Activated T-cell treated with anti-CD3 and anti-CD28 coated beads, Interleukin-2, amount 50 U/mL, for 72 hours (primary cell): ENCODE measurements around the gene CLBA1. TPM values are rescaled to one million over a fixed set of nuclear protein-coding genes. Genes with fewer than 3 reads are reported as not detected.
"Not testable (repeated sequence)": the region's sequence is repeated elsewhere in the genome, so short reads cannot be mapped to it uniquely, and the experiment has no call there.

ENCODE experiments used
- ATAC-seq, 2 donors: fragments of 150-1000 bp; cut with Tn5 transposase; replicated peaks in 1 of 2; 2 replicates each; pipeline ENCODE4 v1.10.0; 2021; ENCODE audit warnings: moderate library complexity in 2 of 2, mild to moderate bottlenecking in 1 of 2
- DNase-seq, 2 donors: peaks; one replicate each; pipeline ENCODE4 v3.0.0; 2021 to 2022; ENCODE audit warnings: mixed read lengths in 1 of 2
- H3K27ac Mint-ChIP-seq: one replicate; pipeline ENCODE4 v1.8.0; 2022; ENCODE audit warnings: mild to moderate bottlenecking, moderate library complexity, mixed read lengths
- H3K27me3 Mint-ChIP-seq: one replicate; pipeline ENCODE4 v1.8.0; 2022; ENCODE audit warnings: low read depth, mixed read lengths
- H3K36me3 Mint-ChIP-seq, 2 donors: one replicate each; pipeline ENCODE4 v1.8.0; 2022; ENCODE audit warnings: mixed read lengths in 2 of 2, mild to moderate bottlenecking in 1 of 2; ENCODE audit not compliant: insufficient read depth in 2 of 2
- H3K4me1 Mint-ChIP-seq: one replicate; pipeline ENCODE4 v1.8.0; 2022; ENCODE audit warnings: low read depth, mixed read lengths
- H3K4me3 Mint-ChIP-seq, 2 donors: one replicate each; pipeline ENCODE4 v1.8.0; 2022; ENCODE audit warnings: mild to moderate bottlenecking in 2 of 2, mixed read lengths in 2 of 2, moderate library complexity in 2 of 2
- H3K9me3 Mint-ChIP-seq, 2 donors: one replicate each; pipeline ENCODE4 v1.8.0; 2022; ENCODE audit warnings: mixed read lengths in 2 of 2
- total RNA-seq, 2 donors: library from RNA; stranded (reverse); gene quantifications; one replicate each; pipeline ENCODE4 v1.2.3, GENCODE V29; 2022

The CLBA1 gene
- total RNA-seq, 2 donors from 2014 or later, result 0.79 to 0.93 TPM

DNA sequence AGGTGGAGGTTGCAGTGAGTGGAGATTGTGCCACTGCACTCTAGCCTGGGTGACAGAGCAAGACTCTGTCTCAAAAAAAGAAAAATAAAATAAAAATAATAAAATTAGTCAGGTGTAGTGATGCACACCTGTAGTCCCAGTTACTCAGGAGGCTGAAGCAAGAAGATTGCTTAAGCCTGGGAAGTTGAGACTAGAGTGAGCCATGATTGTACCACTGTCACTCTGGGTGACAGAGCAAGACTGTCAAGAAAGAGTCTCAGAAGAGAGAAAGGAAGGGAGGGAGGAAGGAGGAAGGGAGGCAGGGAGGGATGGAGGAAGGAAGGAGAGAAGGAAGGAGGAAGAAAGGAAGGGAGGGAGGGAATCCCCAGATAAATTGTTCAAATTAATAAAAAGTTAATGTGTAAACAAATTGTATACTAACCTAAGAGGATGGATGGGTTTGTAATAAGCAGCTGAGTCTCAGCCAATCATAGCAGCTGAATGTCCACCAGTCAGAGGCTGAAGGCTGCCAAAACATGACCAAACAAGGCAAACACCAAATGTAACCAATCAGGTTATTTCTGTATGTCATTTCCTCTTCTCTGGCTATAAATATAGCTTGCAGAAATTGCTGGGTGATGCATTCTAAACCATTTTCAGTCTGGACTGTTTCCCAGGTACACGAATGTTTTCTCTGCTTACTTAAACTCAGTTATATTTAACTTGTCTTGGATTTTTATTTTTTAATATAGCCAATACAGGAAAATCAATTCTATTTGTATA is 41.4 kb downstream of the CLBA1 start:
- Mint-ChIP-seq H3K4me1 (peaks cover 48% of the 10 kb centered on the region), H3K27ac (peak overlapping the region; percentile 70), H3K9me3 (peaks cover 0 to 3% of the 10 kb centered on the region in 2 donors), H3K4me3 (peak overlapping the region; percentile 53 to 78), H3K36me3 (peaks cover 3 to 4% of the 10 kb centered on the region in 2 donors), H3K27me3 (no peaks in the 10 kb centered on the region)
- DNase-seq (no peak), ATAC-seq (no peak)

DNA sequence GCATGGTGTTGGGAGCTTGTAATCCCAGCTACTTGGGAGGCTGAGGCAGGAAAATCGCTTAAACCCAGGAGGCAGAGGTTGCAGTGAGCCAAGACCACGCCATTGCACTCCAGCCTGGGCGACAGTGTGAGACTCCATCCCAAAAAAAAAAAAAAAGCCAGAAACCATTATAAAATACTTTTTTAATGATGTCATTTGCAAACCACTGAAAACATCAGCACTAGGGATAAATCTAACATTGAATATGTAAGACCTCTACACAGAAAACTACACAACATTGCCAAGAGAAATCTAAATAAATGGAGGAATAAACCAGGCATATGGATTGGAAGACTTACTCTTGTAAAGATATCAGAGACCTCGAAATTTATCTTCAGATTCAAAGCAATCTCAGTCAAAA is 42.1 kb downstream of the CLBA1 start:
- not testable (repeated sequence) for ATAC-seq, H3K27ac Mint-ChIP-seq, H3K4me3 Mint-ChIP-seq, H3K27me3 Mint-ChIP-seq, DNase-seq, H3K36me3 Mint-ChIP-seq, H3K9me3 Mint-ChIP-seq
- H3K4me1 Mint-ChIP-seq, result peaks cover 42% of the 10 kb centered on the region

DNA sequence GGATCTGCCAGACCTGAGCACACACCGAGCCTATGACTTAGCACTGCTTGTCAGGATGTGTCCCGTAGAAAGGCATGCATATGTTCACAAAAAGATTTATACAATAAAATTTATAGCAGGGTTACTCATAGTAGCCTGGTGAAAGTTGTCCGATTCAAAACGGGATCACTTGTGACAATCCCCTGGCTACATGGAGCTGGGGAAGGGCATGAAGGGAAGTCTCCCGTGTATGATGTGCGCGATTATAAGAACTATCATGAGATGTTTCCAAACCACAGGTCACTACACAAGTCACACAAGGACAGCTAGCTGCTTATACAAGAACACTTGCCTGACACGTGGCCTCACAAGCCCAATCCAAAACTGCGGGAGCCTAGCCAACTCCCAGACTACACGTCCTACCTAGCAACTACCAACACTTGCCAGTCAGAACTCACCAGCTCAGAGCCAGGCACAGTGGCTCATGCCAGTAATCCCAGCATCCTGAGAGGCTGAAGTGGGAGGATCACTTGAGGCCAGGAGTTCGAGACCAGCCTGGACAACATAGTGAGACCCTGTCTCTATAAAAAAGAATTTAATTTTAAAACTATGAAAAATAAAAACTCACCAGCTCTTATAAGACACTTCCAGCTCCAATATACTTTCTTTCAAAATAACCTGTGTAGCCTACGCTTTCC is 42.8 kb downstream of the CLBA1 start:
- Mint-ChIP-seq H3K27me3 (peaks cover 1% of the 10 kb centered on the region), H3K27ac (no peak overlapping the region), H3K4me3 (no peak overlapping the region), H3K4me1 (peaks cover 41% of the 10 kb centered on the region), H3K9me3 (peaks cover 0 to 3% of the 10 kb centered on the region in 2 donors), H3K36me3 (peaks cover 3 to 4% of the 10 kb centered on the region in 2 donors)
- no peak for ATAC-seq
- DNase-seq, result no peak

DNA sequence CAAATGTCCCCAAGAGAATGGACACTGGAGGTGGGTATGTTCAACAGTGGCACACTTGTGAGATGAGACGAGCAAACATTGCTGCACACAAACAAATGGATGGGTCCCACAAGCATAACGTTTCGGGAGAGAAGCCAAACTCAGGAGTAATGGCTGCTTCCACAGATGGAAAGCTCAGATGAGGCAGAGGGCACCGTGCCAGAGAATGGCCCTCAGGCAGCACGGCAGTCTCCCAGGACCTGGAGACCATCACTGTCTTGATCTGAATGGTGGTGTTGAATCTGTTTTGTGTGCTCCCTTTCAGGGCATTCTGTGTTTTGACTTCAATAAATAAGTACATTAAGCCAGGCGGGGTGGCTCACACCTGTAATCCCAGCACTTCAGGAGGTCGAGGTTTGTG is 43.8 kb downstream of the CLBA1 start:
- no peak overlapping the region for H3K27ac Mint-ChIP-seq
- H3K4me1 Mint-ChIP-seq, result peaks cover 39% of the 10 kb centered on the region
- H3K9me3 Mint-ChIP-seq, result peaks cover 2 to 3% of the 10 kb centered on the region in 2 donors
- H3K4me3 Mint-ChIP-seq, result no peak overlapping the region
- DNase-seq (no peak), ATAC-seq (no peak)
- H3K27me3 Mint-ChIP-seq, result peaks cover 10% of the 10 kb centered on the region
- H3K36me3 Mint-ChIP-seq, result peaks cover 5 to 6% of the 10 kb centered on the region in 2 donors

DNA sequence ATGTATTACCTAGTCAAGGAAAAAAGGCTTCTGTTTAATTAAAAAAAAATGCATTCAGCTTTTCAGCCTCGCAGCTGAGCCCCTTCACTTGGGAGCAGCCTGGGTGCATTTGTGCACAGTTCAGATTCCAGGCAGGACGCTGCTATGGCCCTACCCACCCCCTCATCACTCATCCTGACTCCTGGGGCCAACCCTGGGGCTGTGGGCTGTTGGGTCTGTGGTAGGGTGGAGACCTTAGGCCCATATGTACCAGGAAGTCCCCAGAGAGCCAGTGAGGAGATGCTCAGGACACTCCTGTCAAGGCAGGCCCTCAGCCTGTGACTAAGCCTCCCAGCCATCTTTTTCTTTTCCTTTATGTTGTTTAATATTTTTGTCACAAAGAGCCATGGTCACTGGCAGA is 44.6 kb downstream of the CLBA1 start:
- H3K36me3 Mint-ChIP-seq, result peaks cover 5 to 6% of the 10 kb centered on the region in 2 donors
- H3K9me3 Mint-ChIP-seq, result peaks cover 2 to 3% of the 10 kb centered on the region in 2 donors
- ATAC-seq, result no peak
- no peak overlapping the region for H3K27ac Mint-ChIP-seq
- H3K27me3 Mint-ChIP-seq, result peaks cover 10% of the 10 kb centered on the region
- no peak for DNase-seq
- H3K4me3 Mint-ChIP-seq, result no peak overlapping the region
- peaks cover 33% of the 10 kb centered on the region for H3K4me1 Mint-ChIP-seq

DNA sequence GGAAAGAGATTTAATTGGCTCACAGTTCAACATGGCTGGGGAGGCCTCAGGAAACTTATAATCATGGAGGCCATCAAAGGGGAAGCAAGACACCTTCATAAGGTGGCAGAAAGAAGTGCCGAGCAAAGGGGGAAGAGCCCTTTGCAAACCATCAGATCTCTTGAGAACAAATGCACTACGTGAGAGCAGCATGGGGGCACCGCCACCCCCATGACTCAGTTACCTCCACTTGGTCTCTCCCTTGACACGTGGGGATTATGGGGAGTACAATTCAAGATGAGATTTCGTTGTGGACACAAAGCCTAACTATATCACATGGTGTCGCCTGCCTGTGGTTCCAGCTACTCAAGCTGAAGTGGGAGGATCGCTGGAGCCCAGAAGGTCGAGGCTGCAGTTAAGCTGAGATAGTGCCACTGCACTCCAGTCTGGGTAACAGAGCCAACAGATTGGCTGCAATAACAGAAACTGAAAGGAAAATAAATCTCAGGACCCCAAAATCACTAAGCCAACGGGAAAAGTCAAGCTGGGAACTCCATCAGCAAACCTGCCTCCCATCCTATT is 45.3 kb downstream of the CLBA1 start:
- DNase-seq (no peak), ATAC-seq (no peak)
- Mint-ChIP-seq H3K4me3 (no peak overlapping the region), H3K4me1 (peaks cover 26% of the 10 kb centered on the region), H3K27ac (no peak overlapping the region), H3K36me3 (peaks cover 5 to 6% of the 10 kb centered on the region in 2 donors), H3K9me3 (peaks cover 2 to 3% of the 10 kb centered on the region in 2 donors), H3K27me3 (peaks cover 10% of the 10 kb centered on the region)

DNA sequence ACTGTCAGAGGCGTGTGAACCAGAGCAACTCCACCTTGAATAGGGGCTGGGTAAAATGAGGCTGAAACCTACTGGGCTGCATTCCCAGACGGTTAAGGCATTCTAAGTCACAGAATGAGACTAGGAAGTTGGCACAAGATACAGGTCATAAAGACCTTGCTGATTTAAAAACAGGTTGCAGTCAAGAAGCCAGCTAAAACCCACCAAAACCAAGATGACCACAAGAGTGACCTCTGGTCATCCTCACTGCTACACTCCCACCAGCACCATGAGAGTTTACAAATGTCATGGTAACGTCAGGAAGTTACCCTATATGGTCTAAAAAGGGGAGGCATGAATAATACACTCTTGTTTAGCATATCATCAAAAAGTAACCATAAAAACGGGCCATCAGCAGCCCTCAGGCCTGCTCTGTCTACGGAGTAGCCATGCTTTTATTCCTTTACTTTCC is 46.9 kb downstream of the CLBA1 start:
- not testable (repeated sequence) for H3K27ac Mint-ChIP-seq, H3K27me3 Mint-ChIP-seq, H3K4me3 Mint-ChIP-seq, H3K36me3 Mint-ChIP-seq, ATAC-seq, DNase-seq, H3K9me3 Mint-ChIP-seq
- peaks cover 14% of the 10 kb centered on the region for H3K4me1 Mint-ChIP-seq

DNA sequence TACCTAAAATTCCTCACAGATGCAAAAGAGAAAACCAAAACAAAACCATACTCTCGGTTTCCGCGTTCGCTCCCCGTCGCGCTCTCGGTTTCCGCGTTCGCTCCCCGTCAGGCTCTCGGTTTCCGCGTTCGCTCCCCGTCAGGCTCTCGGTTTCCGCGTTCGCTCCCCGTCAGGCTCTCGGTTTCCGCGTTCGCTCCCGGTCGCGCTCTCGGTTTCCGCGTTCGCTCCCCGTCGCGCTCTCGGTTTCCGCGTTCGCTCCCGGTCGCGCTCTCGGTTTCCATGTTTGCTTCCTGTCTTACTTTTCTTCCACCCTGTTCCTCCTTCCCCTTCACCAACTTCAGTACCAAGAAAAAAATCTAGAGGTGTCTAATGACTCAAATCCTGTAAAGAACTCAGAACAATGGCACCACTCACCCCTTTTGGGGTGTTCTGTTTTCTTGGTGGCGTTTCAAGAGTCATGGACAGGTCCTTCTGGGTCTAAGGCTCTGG is 47.9 kb downstream of the CLBA1 start:
- Mint-ChIP-seq H3K4me3 (peak overlapping the region; percentile 74 to 81), H3K27ac (peak overlapping the region; percentile 11), H3K4me1 (peaks cover 14% of the 10 kb centered on the region)
- H3K9me3 Mint-ChIP-seq, H3K36me3 Mint-ChIP-seq, H3K27me3 Mint-ChIP-seq, DNase-seq: not testable (repeated sequence)
- ATAC-seq, result peak in 1 of 2 donors; percentile 44

DNA sequence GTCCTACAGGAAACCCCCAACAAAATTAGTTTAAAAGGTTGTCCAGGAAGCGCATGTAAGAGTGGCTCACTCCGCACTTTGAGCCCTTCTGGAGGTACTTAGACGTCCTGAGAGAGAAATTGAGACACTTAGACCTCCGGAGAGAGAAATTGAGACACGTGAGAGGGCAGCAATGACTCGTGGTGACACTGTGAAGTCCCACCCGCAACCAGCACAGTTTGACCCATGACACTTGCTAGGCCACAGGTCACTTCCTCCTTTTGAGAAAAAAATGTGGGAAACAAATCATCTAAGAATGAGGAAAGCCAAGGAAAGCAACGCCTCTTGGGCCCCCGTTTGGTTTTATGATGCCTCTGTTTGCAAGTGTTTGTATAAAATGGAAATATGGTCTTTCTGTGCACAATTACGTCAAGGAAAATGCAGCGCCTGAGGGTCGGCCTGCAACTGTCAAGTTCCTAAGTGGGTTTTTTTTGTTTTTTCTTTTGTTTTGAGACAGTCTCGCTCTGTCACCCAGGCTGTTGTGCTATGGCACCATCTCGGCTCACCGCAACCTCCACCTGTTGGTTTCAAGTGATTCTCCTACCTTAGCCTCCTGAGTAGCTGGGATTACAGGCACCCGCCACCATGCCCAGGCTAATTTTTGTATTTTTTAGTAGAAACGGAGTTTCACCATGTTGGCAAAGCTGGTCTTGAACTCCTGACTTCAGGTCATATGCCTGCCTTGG is 48.9 kb downstream of the CLBA1 start:
- ATAC-seq, result no peak
- H3K27ac Mint-ChIP-seq, result no peak overlapping the region
- H3K9me3 Mint-ChIP-seq, result peaks cover 0 to 2% of the 10 kb centered on the region in 2 donors

DNA sequence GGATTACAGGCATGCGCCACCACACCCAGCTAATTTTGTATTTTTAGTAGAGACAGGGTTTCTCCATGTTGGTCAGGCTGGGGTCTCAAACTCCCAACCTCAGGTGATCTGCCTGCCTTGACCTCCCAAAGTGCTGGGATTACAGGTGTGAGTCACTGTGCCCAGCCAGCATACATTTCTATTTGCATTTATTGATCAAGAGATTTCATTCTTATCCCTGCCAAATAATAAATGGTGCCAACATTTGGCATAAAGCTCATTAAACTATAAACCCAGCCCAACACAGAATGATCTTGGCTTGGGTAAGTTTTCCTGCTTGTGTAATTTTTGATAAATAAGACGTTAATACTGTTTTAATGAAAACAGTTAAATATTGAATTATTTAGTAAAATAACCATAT is 50.0 kb downstream of the CLBA1 start:
- H3K9me3 Mint-ChIP-seq, DNase-seq, H3K27ac Mint-ChIP-seq, ATAC-seq, H3K4me3 Mint-ChIP-seq, H3K27me3 Mint-ChIP-seq, H3K36me3 Mint-ChIP-seq: not testable (repeated sequence)
- H3K4me1 Mint-ChIP-seq, result peaks cover 14% of the 10 kb centered on the region

More for the DNA sequence above, 48.9 kb downstream of the CLBA1 start:
- Mint-ChIP-seq H3K4me1 (peaks cover 14% of the 10 kb centered on the region), H3K4me3 (no peak overlapping the region), H3K36me3 (peaks cover 2% of the 10 kb centered on the region in 2 donors), H3K27me3 (peaks cover 10% of the 10 kb centered on the region)
- DNase-seq, result no peak

DNA sequence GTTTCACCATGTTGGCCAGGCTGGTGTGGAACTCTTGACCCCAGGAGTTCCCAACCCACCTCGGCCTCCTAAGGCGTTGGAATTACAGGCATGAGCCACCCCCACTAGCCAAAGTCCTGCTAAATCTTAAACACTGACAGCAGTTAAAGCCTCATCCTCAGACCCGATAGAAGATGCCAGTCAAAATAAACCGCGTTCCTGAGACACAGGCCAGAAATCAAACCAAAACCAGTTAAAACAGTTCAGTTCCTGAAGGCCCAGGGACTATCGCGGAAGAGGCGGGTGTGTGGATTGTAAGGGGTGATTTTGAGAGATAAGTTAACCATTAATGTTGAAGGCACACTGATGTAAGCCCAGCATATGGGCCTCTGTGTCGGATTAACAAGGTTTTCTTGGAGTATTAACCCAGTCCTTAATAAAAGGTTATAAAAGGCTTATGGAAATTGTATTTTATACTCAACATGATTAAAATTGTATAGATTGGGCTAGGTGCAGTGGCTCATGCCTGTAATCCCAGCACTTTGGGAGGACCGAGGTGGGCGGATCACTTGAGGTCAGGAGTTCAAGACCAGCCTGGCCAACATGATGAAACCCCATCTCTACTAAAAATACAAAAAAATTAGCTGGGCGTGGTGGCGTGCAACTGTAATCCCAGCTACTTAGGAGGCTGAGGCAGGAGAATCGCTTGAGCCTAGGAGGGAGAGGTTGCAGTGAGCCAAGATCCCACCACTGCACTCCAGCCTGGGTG is 54.0 kb downstream of the CLBA1 start:
- no peaks in the 10 kb centered on the region for H3K9me3 Mint-ChIP-seq
- no peak overlapping the region for H3K4me3 Mint-ChIP-seq

More for the DNA sequence above, 54.0 kb downstream of the CLBA1 start:
- DNase-seq, result no peak
- peaks cover 12% of the 10 kb centered on the region for H3K27me3 Mint-ChIP-seq
- no peaks in the 10 kb centered on the region for H3K36me3 Mint-ChIP-seq
- ATAC-seq, result no peak
- H3K4me1 Mint-ChIP-seq, result peaks cover 5% of the 10 kb centered on the region
- no peak overlapping the region for H3K27ac Mint-ChIP-seq
